Retinal pigment epithelial cell (primary cell): ENCODE data around the gene NFKBIZ.

Source experiments
- DNase-seq: peaks from one replicate; pipeline ENCODE4 v3.0.0-alpha.2; 2010; ENCODE audit warnings: low read depth
- H3K4me3 ChIP-seq: 2 replicates; pipeline ENCODE4 v1.5.1; 2011; ENCODE audit warnings: mild to moderate bottlenecking, low read length, control low read depth, moderate library complexity
- CTCF ChIP-seq: conservative IDR thresholded peaks from 2 replicates; pipeline ENCODE4 v1.5.1; 2011; ENCODE audit warnings: low read depth, low read length, control low read depth, inconsistent platforms

The NFKBIZ gene

GRCh38 chr3:101892648-101893047 lies 43.3 kb downstream of the NFKBIZ start:
- no peak overlapping the region for H3K4me3 ChIP-seq
- no peak for DNase-seq
- TF ChIP-seq CTCF: no peak

GRCh38 chr3:101896083-101896757 lies 46.9 kb downstream of the NFKBIZ start:
- no peak overlapping the region for H3K4me3 ChIP-seq
- DNase-seq: no peak
- TF ChIP-seq CTCF: no peak

- DNase-seq: no peak
- no peak overlapping the region for H3K4me3 ChIP-seq
- no peak for TF ChIP-seq CTCF
These were observed 47.7 kb downstream of the NFKBIZ start for GRCh38 chr3:101897013-101897412.

- no peak overlapping the region for H3K4me3 ChIP-seq
- no peak for DNase-seq
- TF ChIP-seq CTCF: no peak
These were observed 48.7 kb downstream of the NFKBIZ start for GRCh38 chr3:101898039-101898438.

- no peak overlapping the region for H3K4me3 ChIP-seq
- DNase-seq: no peak
- no peak for TF ChIP-seq CTCF
These were observed 49.4 kb downstream of the NFKBIZ start for GRCh38 chr3:101898752-101899169.

- H3K4me3 ChIP-seq: no peak overlapping the region
- DNase-seq: no peak
- TF ChIP-seq CTCF: no peak
These were observed 51.0 kb downstream of the NFKBIZ start for GRCh38 chr3:101900316-101900715.

GRCh38 chr3:101900736-101901135 lies 51.4 kb downstream of the NFKBIZ start:
- no peak overlapping the region for H3K4me3 ChIP-seq
- no peak for DNase-seq
- TF ChIP-seq CTCF: no peak
